Mesenchymal stem cell (in vitro differentiated cells and primary cell): ENCODE measurements around the gene LCLAT1.

Source experiments
- DNase-seq: peaks from one replicate; pipeline ENCODE4 v3.0.0-alpha.2; 2013
- H2AFZ ChIP-seq: one replicate; pipeline ENCODE4 v1.6.1; 2013; ENCODE audit warnings: low read depth, mild to moderate bottlenecking, control low read depth, inconsistent platforms, low read length, moderate library complexity
- H2AK5ac ChIP-seq: 2 replicates; pipeline ENCODE4 v1.6.1; 2013; ENCODE audit warnings: low read length, moderate library complexity, mild to moderate bottlenecking, inconsistent platforms; ENCODE audit not compliant: severe bottlenecking
- H2BK120ac ChIP-seq: one replicate; pipeline ENCODE4 v1.6.1; 2013; ENCODE audit warnings: low read depth, mild to moderate bottlenecking, inconsistent platforms, low read length, moderate library complexity
- H2BK12ac ChIP-seq, 2 experiments: one replicate each; pipeline ENCODE4 v1.6.1; 2013; ENCODE audit warnings: inconsistent platforms in 2 of 2, low read length in 2 of 2, mild to moderate bottlenecking in 2 of 2, moderate library complexity in 2 of 2, control low read depth in 1 of 2
- H2BK15ac ChIP-seq: one replicate; pipeline ENCODE4 v1.6.1; 2013; ENCODE audit warnings: mild to moderate bottlenecking, low read depth, inconsistent platforms; ENCODE audit not compliant: poor library complexity, severe bottlenecking
- H2BK5ac ChIP-seq: 2 replicates; pipeline ENCODE4 v1.6.1; 2013; ENCODE audit warnings: low read depth, mild to moderate bottlenecking, low read length, control low read depth, inconsistent platforms; ENCODE audit not compliant: poor library complexity, severe bottlenecking
- H3K14ac ChIP-seq, 2 experiments: one replicate each; pipeline ENCODE4 v1.6.1; 2013; ENCODE audit warnings: inconsistent platforms in 2 of 2, low read length in 2 of 2, control low read depth in 1 of 2, mild to moderate bottlenecking in 1 of 2, moderate library complexity in 1 of 2
- H3K18ac ChIP-seq, 2 experiments: one replicate each; pipeline ENCODE4 v1.6.1; 2013; ENCODE audit warnings: inconsistent platforms in 2 of 2, low read length in 2 of 2, control low read depth in 1 of 2, low read depth in 1 of 2, mild to moderate bottlenecking in 1 of 2
- H3K23ac ChIP-seq, 2 experiments: one replicate each; pipeline ENCODE4 v1.6.1; 2013; ENCODE audit warnings: inconsistent platforms in 2 of 2, low read length in 2 of 2, mild to moderate bottlenecking in 2 of 2, moderate library complexity in 2 of 2, control low read depth in 1 of 2
- H3K27ac ChIP-seq: 2 replicates; pipeline ENCODE4 v1.5.1; 2013; ENCODE audit warnings: mild to moderate bottlenecking, moderate library complexity, low read length, control low read depth, inconsistent platforms; ENCODE audit not compliant: poor library complexity, severe bottlenecking
- H3K27me3 ChIP-seq, 2 experiments: 2 replicates each; pipeline versions ENCODE4 v1.6.1 to v1.7.0; 2013; ENCODE audit warnings: low read length in 2 of 2, mild to moderate bottlenecking in 2 of 2, moderate library complexity in 2 of 2, control low read depth in 1 of 2, inconsistent platforms in 1 of 2; ENCODE audit not compliant: control insufficient read depth in 1 of 2, insufficient read depth in 1 of 2
- H3K36me3 ChIP-seq, 2 experiments: 2 replicates each; pipeline versions ENCODE4 v1.6.1 to v1.7.0; 2013; ENCODE audit warnings: low read length in 2 of 2, control low read depth in 1 of 2, inconsistent platforms in 1 of 2, low read depth in 1 of 2, mild to moderate bottlenecking in 1 of 2; ENCODE audit not compliant: insufficient read depth in 2 of 2, control insufficient read depth in 1 of 2
- H3K4ac ChIP-seq, 2 experiments: one replicate each; pipeline ENCODE4 v1.6.1; 2013; ENCODE audit warnings: inconsistent platforms in 2 of 2, low read length in 2 of 2, mild to moderate bottlenecking in 2 of 2, moderate library complexity in 2 of 2, control low read depth in 1 of 2, low read depth in 1 of 2
- H3K4me1 ChIP-seq: 2 replicates; pipeline ENCODE4 v1.6.1; 2013; ENCODE audit warnings: low read depth, low read length, control low read depth; ENCODE audit not compliant: control insufficient read depth, insufficient read depth
- H3K4me2 ChIP-seq: 2 replicates; pipeline ENCODE4 v1.6.1; 2013; ENCODE audit warnings: low read length, mild to moderate bottlenecking, inconsistent platforms; ENCODE audit not compliant: poor library complexity, severe bottlenecking
- H3K4me3 ChIP-seq, 2 experiments: 2 replicates each; pipeline versions ENCODE4 v1.5.1 to v1.7.0; 2013; ENCODE audit warnings: low read length in 2 of 2, mild to moderate bottlenecking in 2 of 2, control low read depth in 1 of 2, low read depth in 1 of 2; ENCODE audit not compliant: insufficient read depth in 1 of 2
- H3K79me1 ChIP-seq: replicated peaks from 2 replicates; pipeline ENCODE4 v1.6.1; 2013; ENCODE audit warnings: mild to moderate bottlenecking, control low read depth, low read length, inconsistent platforms; ENCODE audit not compliant: poor library complexity, severe bottlenecking
- H3K9ac ChIP-seq: 2 replicates; pipeline ENCODE4 v1.7.0; 2013; ENCODE audit warnings: mild to moderate bottlenecking, low read length, moderate library complexity
- H3K9me3 ChIP-seq: 2 replicates; pipeline ENCODE4 v1.7.0; 2013; ENCODE audit warnings: mild to moderate bottlenecking, low read length; ENCODE audit not compliant: control insufficient read depth
- H4K8ac ChIP-seq: one replicate; pipeline ENCODE4 v1.6.1; 2013; ENCODE audit warnings: inconsistent platforms, mild to moderate bottlenecking, low read length, moderate library complexity
- H4K91ac ChIP-seq: one replicate; pipeline ENCODE4 v1.6.1; 2013; ENCODE audit warnings: mild to moderate bottlenecking, low read length, inconsistent platforms
- WGBS: methylation state at CpG from one replicate; pipeline ENCODE4 v1.1.7; 2013; ENCODE audit warnings: mixed read lengths; 5-methylcytosine and 5-hydroxymethylcytosine counted together

Gene LCLAT1

GRCh38 chr2:30455114-30455738 is 8.2 kb downstream of the LCLAT1 start:
- peaks cover 31% of the 10 kb centered on the region for H3K79me1 ChIP-seq
- no peaks in the 10 kb centered on the region for H3K9me3 ChIP-seq
- H4K91ac ChIP-seq, result no peak overlapping the region
- H2AK5ac ChIP-seq, result no peak overlapping the region
- no peak overlapping the region for H2BK5ac ChIP-seq
- H3K36me3 ChIP-seq, result no peaks in the 10 kb centered on the region
- H3K4ac ChIP-seq, result no peak overlapping the region
- H3K14ac ChIP-seq, result no peak overlapping the region
- no peak overlapping the region for H3K9ac ChIP-seq
- no peaks in the 10 kb centered on the region for H3K27me3 ChIP-seq
- peak overlapping the region in 1 of 2 experiments; percentile 55 for H3K18ac ChIP-seq
- H3K4me1 ChIP-seq, result no peaks in the 10 kb centered on the region
- H3K4me2 ChIP-seq, result no peak overlapping the region
- WGBS, result 27% methylated on average over 5 of the region's 7 CpGs
- no peak overlapping the region for H3K23ac ChIP-seq
- H4K8ac ChIP-seq, result no peak overlapping the region
- no peak overlapping the region for H2BK15ac ChIP-seq
- peak; percentile 41 for DNase-seq
- H2AFZ ChIP-seq, result no peak overlapping the region
- no peak overlapping the region for H2BK120ac ChIP-seq
- peak overlapping the region in 1 of 2 experiments; percentile 3 for H2BK12ac ChIP-seq
- H3K27ac ChIP-seq, result no peak overlapping the region
- H3K4me3 ChIP-seq, result no peak overlapping the region

GRCh38 chr2:30456106-30456505 is 9.1 kb downstream of the LCLAT1 start:
- H2AFZ ChIP-seq, result no peak overlapping the region

DNA sequence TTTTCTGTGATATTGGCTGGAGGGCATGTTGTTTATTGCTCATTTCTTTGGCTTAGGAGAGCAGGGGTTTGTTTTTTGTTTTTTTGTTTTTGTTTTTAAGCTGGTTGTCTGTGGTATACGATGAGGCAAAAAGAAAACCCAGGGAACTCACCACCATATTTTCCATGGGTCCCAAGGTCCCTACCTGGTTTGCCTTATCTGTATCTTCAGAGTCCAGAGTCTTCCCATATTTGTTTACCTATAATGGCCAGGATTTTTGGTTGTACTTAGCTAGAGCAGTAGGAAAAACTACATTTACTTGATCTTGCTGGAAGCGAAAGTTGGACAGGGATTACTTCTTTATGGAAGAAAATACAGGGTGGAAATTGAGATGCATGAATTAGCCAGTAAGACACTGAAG is 9.5 kb downstream of the LCLAT1 start:
- Histone ChIP-seq H4K91ac (no peak overlapping the region), H3K4me2 (no peak overlapping the region), H3K4ac (no peak overlapping the region), H3K23ac (no peak overlapping the region), H3K79me1 (peaks cover 36% of the 10 kb centered on the region), H4K8ac (no peak overlapping the region), H3K9ac (no peak overlapping the region), H2BK5ac (no peak overlapping the region), H3K36me3 (no peaks in the 10 kb centered on the region), H2BK120ac (no peak overlapping the region), H3K4me3 (no peak overlapping the region), H3K27me3 (no peaks in the 10 kb centered on the region), H3K18ac (peak overlapping the region; percentile 18 to 53), H3K4me1 (no peaks in the 10 kb centered on the region), H2BK12ac (no peak overlapping the region), H3K14ac (no peak overlapping the region), H2AFZ (no peak overlapping the region), H3K27ac (no peak overlapping the region), H2AK5ac (no peak overlapping the region), H2BK15ac (no peak overlapping the region), H3K9me3 (no peaks in the 10 kb centered on the region)
- no peak for DNase-seq
- WGBS, result 100% methylated on average over 1 of the region's 2 CpGs

More at GRCh38 chr2:30456106-30456505, 9.1 kb downstream of the LCLAT1 start:
- Histone ChIP-seq H3K9me3 (no peaks in the 10 kb centered on the region), H4K91ac (no peak overlapping the region), H3K9ac (no peak overlapping the region), H4K8ac (no peak overlapping the region), H2BK120ac (no peak overlapping the region), H3K27ac (no peak overlapping the region), H3K4me2 (no peak overlapping the region), H3K27me3 (no peaks in the 10 kb centered on the region), H3K79me1 (peaks cover 35% of the 10 kb centered on the region), H2BK15ac (no peak overlapping the region), H2AK5ac (no peak overlapping the region), H3K23ac (no peak overlapping the region), H3K4ac (no peak overlapping the region), H3K18ac (peak overlapping the region; percentile 18 to 53), H3K36me3 (no peaks in the 10 kb centered on the region), H2BK5ac (no peak overlapping the region), H3K4me1 (no peaks in the 10 kb centered on the region), H3K4me3 (no peak overlapping the region), H3K14ac (no peak overlapping the region), H2BK12ac (no peak overlapping the region)
- WGBS, result 96% methylated on average over 2 of the region's 2 CpGs
- no peak for DNase-seq

- DNase-seq, result no peak
- H2BK12ac ChIP-seq, result no peak overlapping the region
- H3K27ac ChIP-seq, result no peak overlapping the region
- H3K14ac ChIP-seq, result no peak overlapping the region
- H3K36me3 ChIP-seq, result no peaks in the 10 kb centered on the region
- H2BK15ac ChIP-seq, result no peak overlapping the region
- H2BK5ac ChIP-seq, result no peak overlapping the region
- no peaks in the 10 kb centered on the region for H3K4me1 ChIP-seq
- H2AK5ac ChIP-seq, result no peak overlapping the region
- H3K4me2 ChIP-seq, result no peak overlapping the region
- H3K4ac ChIP-seq, result no peak overlapping the region
- H3K9me3 ChIP-seq, result no peaks in the 10 kb centered on the region
- no peak overlapping the region for H4K91ac ChIP-seq
- no peak overlapping the region for H3K23ac ChIP-seq
- no peak overlapping the region for H3K9ac ChIP-seq
- H2BK120ac ChIP-seq, result no peak overlapping the region
- H3K79me1 ChIP-seq, result peaks cover 39% of the 10 kb centered on the region
- H2AFZ ChIP-seq, result no peak overlapping the region
- no peaks in the 10 kb centered on the region for H3K27me3 ChIP-seq
- no peak overlapping the region for H4K8ac ChIP-seq
- no peak overlapping the region for H3K18ac ChIP-seq
- no peak overlapping the region for H3K4me3 ChIP-seq
These were observed 10.2 kb downstream of the LCLAT1 start for GRCh38 chr2:30457296-30457695.
